ENCODE data around the gene SOX6.

The SOX6 gene

GRCh38 chr11:16028419-16028818 lies 327.9 kb downstream of the SOX6 start:
- DNase-seq = no peak

- no peak for DNase-seq
Observed at GRCh38 chr11:16027621-16028020, 328.7 kb downstream of the SOX6 start.

GRCh38 chr11:16026849-16027248 lies 329.5 kb downstream of the SOX6 start:
- no peak for DNase-seq

GRCh38 chr11:16018931-16019330 lies 337.4 kb downstream of the SOX6 start:
- DNase-seq = no peak

GRCh38 chr11:16016468-16016829 lies 339.9 kb downstream of the SOX6 start:
- DNase-seq = no peak

GRCh38 chr11:16015741-16016467 lies 340.4 kb downstream of the SOX6 start:
- no peak for DNase-seq

- DNase-seq = no peak
Observed at GRCh38 chr11:16013649-16014275, 342.6 kb downstream of the SOX6 start.

- no peak for DNase-seq
Observed at GRCh38 chr11:16013242-16013641, 343.1 kb downstream of the SOX6 start.

- peak; percentile 20 to 30 (median 23) for DNase-seq
Observed at GRCh38 chr11:16012125-16012751, 344.1 kb downstream of the SOX6 start.

GRCh38 chr11:16011396-16011795 lies 344.9 kb downstream of the SOX6 start:
- DNase-seq = no peak

GRCh38 chr11:16009021-16009420 lies 347.3 kb downstream of the SOX6 start:
- no peak for DNase-seq

GRCh38 chr11:16007514-16007913 lies 348.8 kb downstream of the SOX6 start:
- DNase-seq = no peak

- DNase-seq = no peak
Observed at GRCh38 chr11:16002942-16003341, 353.4 kb downstream of the SOX6 start.

- peak; percentile 66 to 91 (median 86) for DNase-seq
Observed at GRCh38 chr11:16001899-16002426, 354.4 kb downstream of the SOX6 start.

- DNase-seq = no peak
Observed at GRCh38 chr11:16001044-16001568, 355.2 kb downstream of the SOX6 start.

GRCh38 chr11:16000065-16000464 lies 356.3 kb downstream of the SOX6 start:
- DNase-seq = no peak

GRCh38 chr11:15993345-15993744 lies 363.0 kb downstream of the SOX6 start:
- no peak for DNase-seq

- no peak for DNase-seq
Observed at GRCh38 chr11:15991215-15991614, 365.1 kb downstream of the SOX6 start.

GRCh38 chr11:15989685-15990084 lies 366.7 kb downstream of the SOX6 start:
- no peak for DNase-seq

GRCh38 chr11:15988693-15989231 lies 367.6 kb downstream of the SOX6 start:
- peak in 1 of 3 donors; percentile 14 for DNase-seq

GRCh38 chr11:15988016-15988550 lies 368.3 kb downstream of the SOX6 start:
- no peak for DNase-seq

GRCh38 chr11:15987046-15987445 lies 369.3 kb downstream of the SOX6 start:
- DNase-seq = no peak

- no peak for DNase-seq
Observed at GRCh38 chr11:15985860-15986139, 370.5 kb downstream of the SOX6 start.

All from suppressor macrophage treated with lipopolysaccharide for 1 hour (primary cell).